Panc1 (cell line): ENCODE measurements around the gene PTPRA. TPM values are rescaled to one million over a fixed set of nuclear protein-coding genes. Genes with fewer than 3 reads are reported as not detected.
"Not testable (repeated sequence)": the region's sequence is repeated elsewhere in the genome, so short reads cannot be mapped to it uniquely, and the experiment has no call there.

Experiments used
- ATAC-seq: fragments of 200-7000 bp; cut with Tn5 transposase; 2 replicates; pipeline ENCODE4 v1.9.1; 2020; ENCODE audit warnings: mild to moderate bottlenecking, moderate library complexity
- BruUV-seq: library from RNA; stranded (reverse); fragments of 400-500 nt; replicated peaks from 2 replicates; lab custom pipeline; 2021; lab: Mats Ljungman, UMichigan
- CTCF ChIA-PET: fragments of 300-600 bp; sonication (Branson Sonifier 250); formaldehyde crosslinking; loops from one replicate; lab custom pipeline; 2022; ENCODE audit warnings: antibody characterized with exemption; lab: Charles Lee
- POLR2A ChIA-PET: fragments of 300-600 bp; sonication (Branson Sonifier 250); formaldehyde crosslinking; loops from one replicate; lab custom pipeline; 2022; ENCODE audit warnings: antibody characterized with exemption; lab: Charles Lee
- DNase-seq: peaks from one replicate; pipeline ENCODE4 v3.0.0-alpha.2; 2010; ENCODE audit warnings: low read depth, low spot score
- H3K27ac ChIP-seq: 2 replicates; pipeline ENCODE4 v1.5.1; 2011; ENCODE audit warnings: mild to moderate bottlenecking, low read length, inconsistent platforms
- H3K27me3 ChIP-seq: fragments of 200-500 bp; sonication (Bioruptor generic); 2 replicates; pipeline ENCODE4 v1.6.0; 2014; ENCODE audit warnings: low read length, inconsistent platforms; ENCODE audit not compliant: control insufficient read depth, insufficient read depth
- H3K36me3 ChIP-seq: fragments of 200-500 bp; sonication (Bioruptor generic); 2 replicates; pipeline ENCODE4 v1.5.1; 2014; ENCODE audit warnings: inconsistent platforms, mild to moderate bottlenecking, low read length, moderate library complexity; ENCODE audit not compliant: control insufficient read depth, insufficient read depth
- H3K4me1 ChIP-seq: 2 replicates; pipeline ENCODE4 v1.5.1; 2011; ENCODE audit warnings: inconsistent platforms, mild to moderate bottlenecking, low read length, moderate library complexity; ENCODE audit not compliant: control insufficient read depth, insufficient read depth
- H3K4me3 ChIP-seq, 2 experiments: 2 replicates each; pipeline ENCODE4 v1.5.1; 2011 to 2012; ENCODE audit warnings: low read depth in 2 of 2, low read length in 2 of 2, mild to moderate bottlenecking in 2 of 2, inconsistent platforms in 1 of 2, moderate library complexity in 1 of 2
- H3K9me3 ChIP-seq: fragments of 200-500 bp; sonication (Bioruptor generic); 2 replicates; pipeline ENCODE4 v1.5.1; 2014; ENCODE audit warnings: low read depth, mild to moderate bottlenecking, inconsistent platforms, low read length, moderate library complexity; ENCODE audit not compliant: control insufficient read depth, insufficient read depth
- POLR2AphosphoS5 ChIP-seq: IDR thresholded peaks from 2 replicates; pipeline ENCODE4 v1.6.1; 2012; ENCODE audit warnings: mild to moderate bottlenecking, low read depth, low read length, moderate library complexity
- SIN3A ChIP-seq: IDR thresholded peaks from 2 replicates; pipeline ENCODE4 v1.6.1; 2012; ENCODE audit warnings: low read depth, mild to moderate bottlenecking, low read length, moderate library complexity, borderline replicate concordance; ENCODE audit not compliant: insufficient read depth
- TCF7L2 ChIP-seq: IDR thresholded peaks from 2 replicates; pipeline ENCODE4 v1.6.1; 2011; ENCODE audit warnings: mild to moderate bottlenecking, low read depth, low read length, inconsistent platforms
- in situ Hi-C: cut with HindIII; loops from 2 replicates; pipeline ENCODE4 v1.10.0; 2016; ENCODE audit warnings: low sequenced_read_pairs, low pct_unique_long_range_greater_than_20kb
- intact Hi-C: fragments of 100-400 bp; cut with micrococcal nuclease; formaldehyde crosslinking; loops from one replicate; pipeline ENCODE4 v1.10.0; 2022; ENCODE audit not compliant: unreplicated experiment
- total RNA-seq: library from RNA; stranded (reverse); gene quantifications from one replicate; pipeline ENCODE4 v1.2.1, GENCODE V29; 2021; ENCODE audit not compliant: unreplicated experiment
- TF ChIP-seq, protein P1 (sequence below), 2 experiments: IDR thresholded peaks; 2 replicates each; pipeline ENCODE4 v1.6.1; 2011 to 2012; ENCODE audit warnings: low read depth in 2 of 2, control low read depth in 1 of 2, low read length in 1 of 2, mild to moderate bottlenecking in 1 of 2, moderate library complexity in 1 of 2; ENCODE audit not compliant: insufficient read depth in 1 of 2
- TF ChIP-seq, protein P2 (sequence below): fragments of 450-650 bp; IDR thresholded peaks from 2 replicates; pipeline ENCODE4 v1.5.1; 2017; ENCODE audit warnings: mild to moderate bottlenecking

Gene PTPRA
- total RNA-seq, 1 experiment from 2014 or later = 56.6 TPM

DNA sequence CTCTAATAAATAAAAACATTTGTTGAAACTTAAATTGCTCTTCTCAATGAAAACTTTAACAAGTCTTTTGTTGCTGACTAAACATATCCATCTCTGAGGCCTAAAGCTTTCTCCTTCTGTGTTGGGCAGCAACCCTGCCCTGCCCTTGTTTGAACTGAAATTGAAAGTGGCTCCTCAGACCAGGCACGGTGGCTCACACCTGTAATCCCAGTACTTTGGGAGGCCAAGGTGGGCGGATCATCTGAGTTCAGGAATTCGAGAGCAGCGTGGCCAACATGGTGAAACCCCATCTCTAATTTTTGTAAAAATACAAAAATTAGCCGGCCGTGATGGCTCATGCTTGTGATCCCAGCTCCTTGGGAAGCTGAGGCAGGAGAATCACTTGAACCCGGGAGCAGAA, 140.9 kb downstream of the PTPRA start:
- no TSS peak for BruUV-seq
- no peaks in the 10 kb centered on the region for H3K9me3 ChIP-seq
- H3K27me3 ChIP-seq = no peaks in the 10 kb centered on the region
- no peak overlapping the region for H3K4me3 ChIP-seq
- TF ChIP-seq, protein P1, sequence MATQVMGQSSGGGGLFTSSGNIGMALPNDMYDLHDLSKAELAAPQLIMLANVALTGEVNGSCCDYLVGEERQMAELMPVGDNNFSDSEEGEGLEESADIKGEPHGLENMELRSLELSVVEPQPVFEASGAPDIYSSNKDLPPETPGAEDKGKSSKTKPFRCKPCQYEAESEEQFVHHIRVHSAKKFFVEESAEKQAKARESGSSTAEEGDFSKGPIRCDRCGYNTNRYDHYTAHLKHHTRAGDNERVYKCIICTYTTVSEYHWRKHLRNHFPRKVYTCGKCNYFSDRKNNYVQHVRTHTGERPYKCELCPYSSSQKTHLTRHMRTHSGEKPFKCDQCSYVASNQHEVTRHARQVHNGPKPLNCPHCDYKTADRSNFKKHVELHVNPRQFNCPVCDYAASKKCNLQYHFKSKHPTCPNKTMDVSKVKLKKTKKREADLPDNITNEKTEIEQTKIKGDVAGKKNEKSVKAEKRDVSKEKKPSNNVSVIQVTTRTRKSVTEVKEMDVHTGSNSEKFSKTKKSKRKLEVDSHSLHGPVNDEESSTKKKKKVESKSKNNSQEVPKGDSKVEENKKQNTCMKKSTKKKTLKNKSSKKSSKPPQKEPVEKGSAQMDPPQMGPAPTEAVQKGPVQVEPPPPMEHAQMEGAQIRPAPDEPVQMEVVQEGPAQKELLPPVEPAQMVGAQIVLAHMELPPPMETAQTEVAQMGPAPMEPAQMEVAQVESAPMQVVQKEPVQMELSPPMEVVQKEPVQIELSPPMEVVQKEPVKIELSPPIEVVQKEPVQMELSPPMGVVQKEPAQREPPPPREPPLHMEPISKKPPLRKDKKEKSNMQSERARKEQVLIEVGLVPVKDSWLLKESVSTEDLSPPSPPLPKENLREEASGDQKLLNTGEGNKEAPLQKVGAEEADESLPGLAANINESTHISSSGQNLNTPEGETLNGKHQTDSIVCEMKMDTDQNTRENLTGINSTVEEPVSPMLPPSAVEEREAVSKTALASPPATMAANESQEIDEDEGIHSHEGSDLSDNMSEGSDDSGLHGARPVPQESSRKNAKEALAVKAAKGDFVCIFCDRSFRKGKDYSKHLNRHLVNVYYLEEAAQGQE (IDR thresholded peaks at IDR 0.05; ENCODE audit: insufficient read depth in 1 of 2, low read depth in 2 of 2, low read length in 1 of 2) = no peak
- TF ChIP-seq, protein P2, sequence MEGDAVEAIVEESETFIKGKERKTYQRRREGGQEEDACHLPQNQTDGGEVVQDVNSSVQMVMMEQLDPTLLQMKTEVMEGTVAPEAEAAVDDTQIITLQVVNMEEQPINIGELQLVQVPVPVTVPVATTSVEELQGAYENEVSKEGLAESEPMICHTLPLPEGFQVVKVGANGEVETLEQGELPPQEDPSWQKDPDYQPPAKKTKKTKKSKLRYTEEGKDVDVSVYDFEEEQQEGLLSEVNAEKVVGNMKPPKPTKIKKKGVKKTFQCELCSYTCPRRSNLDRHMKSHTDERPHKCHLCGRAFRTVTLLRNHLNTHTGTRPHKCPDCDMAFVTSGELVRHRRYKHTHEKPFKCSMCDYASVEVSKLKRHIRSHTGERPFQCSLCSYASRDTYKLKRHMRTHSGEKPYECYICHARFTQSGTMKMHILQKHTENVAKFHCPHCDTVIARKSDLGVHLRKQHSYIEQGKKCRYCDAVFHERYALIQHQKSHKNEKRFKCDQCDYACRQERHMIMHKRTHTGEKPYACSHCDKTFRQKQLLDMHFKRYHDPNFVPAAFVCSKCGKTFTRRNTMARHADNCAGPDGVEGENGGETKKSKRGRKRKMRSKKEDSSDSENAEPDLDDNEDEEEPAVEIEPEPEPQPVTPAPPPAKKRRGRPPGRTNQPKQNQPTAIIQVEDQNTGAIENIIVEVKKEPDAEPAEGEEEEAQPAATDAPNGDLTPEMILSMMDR = no peak
- TF ChIP-seq POLR2AphosphoS5 = no peak
- ATAC-seq (no peak), DNase-seq (no peak)
- H3K4me1 ChIP-seq = no peaks in the 10 kb centered on the region
- ChIA-PET POLR2A (no interaction called here), CTCF (no interaction called here)
- H3K27ac ChIP-seq = no peak overlapping the region
- peaks cover 4% of the 10 kb centered on the region; the same call in 1 of the 2 replicates for H3K36me3 ChIP-seq
- intact Hi-C loops (no loop called here), in situ Hi-C loops (no loop called here)

DNA sequence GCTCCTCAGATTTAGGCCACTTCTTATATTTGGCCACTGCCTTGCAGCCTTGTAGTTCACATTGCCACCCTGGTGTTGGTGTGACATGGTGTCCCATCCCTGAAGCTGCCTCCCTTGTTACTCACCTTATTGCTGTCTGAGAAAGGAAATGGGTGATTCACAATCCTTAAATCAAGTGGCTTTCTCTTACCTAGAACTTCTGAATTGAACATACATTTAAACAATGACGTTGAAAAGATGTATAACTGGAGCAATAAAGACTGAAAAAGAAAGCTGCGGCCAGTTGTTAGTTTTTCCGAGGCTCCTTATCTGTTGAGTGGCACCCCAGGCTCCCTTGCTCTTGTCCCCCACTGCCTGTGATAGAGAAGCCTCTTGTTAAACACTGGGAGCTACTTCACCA, 141.4 kb downstream of the PTPRA start:
- in situ Hi-C loops (no loop called here), intact Hi-C loops (no loop called here)
- H3K27ac ChIP-seq = no peak overlapping the region
- H3K4me3 ChIP-seq = no peak overlapping the region
- TF ChIP-seq, protein P2 = no peak
- TF ChIP-seq SIN3A = no peak
- TF ChIP-seq, protein P1 (IDR thresholded peaks at IDR 0.05; ENCODE audit: insufficient read depth in 1 of 2, low read depth in 2 of 2, low read length in 1 of 2) = no peak
- TF ChIP-seq TCF7L2 = no peak
- no peak for TF ChIP-seq POLR2AphosphoS5
- DNase-seq = no peak
- ChIA-PET POLR2A (no interaction called here), CTCF (no interaction called here)
- no TSS peak for BruUV-seq
- ATAC-seq = no peak
- H3K4me1 ChIP-seq = no peaks in the 10 kb centered on the region
- H3K9me3 ChIP-seq = no peaks in the 10 kb centered on the region
- H3K36me3 ChIP-seq = peaks cover 4% of the 10 kb centered on the region; the same call in 1 of the 2 replicates
- H3K27me3 ChIP-seq = no peaks in the 10 kb centered on the region

DNA sequence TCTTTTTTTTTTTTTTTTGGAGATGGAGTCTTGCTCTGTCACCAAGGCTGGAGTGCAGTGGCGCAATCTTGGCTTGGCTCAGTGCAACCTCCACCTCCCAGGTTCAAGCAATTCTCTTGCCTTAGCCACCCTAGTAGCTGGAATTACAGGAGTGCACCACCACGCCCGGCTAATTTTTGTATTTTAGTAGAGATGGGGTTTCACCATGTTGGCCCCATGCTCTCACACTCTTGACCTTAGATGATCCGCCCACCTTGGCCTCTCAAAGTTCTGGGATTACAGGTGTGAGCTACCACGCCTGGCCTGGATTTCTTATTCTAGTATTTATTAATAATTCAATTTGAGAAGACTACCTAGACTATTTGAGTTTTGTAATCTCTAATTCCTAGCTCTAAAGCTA, 142.0 kb downstream of the PTPRA start:
- H3K27me3 ChIP-seq, H3K36me3 ChIP-seq, H3K27ac ChIP-seq, H3K9me3 ChIP-seq, DNase-seq, in situ Hi-C loops, POLR2A ChIA-PET, intact Hi-C loops, ATAC-seq, H3K4me1 ChIP-seq, CTCF ChIA-PET, BruUV-seq, H3K4me3 ChIP-seq: not testable (repeated sequence)
